Esophagus squamous epithelium (tissue), 5 donors: ENCODE measurements around the gene SH3BP5. TPM values are rescaled to one million over a fixed set of nuclear protein-coding genes. Genes with fewer than 3 reads are reported as not detected.

Experiments
- DNase-seq: peaks from one replicate; lab custom pipeline; 2025; lab: John Stamatoyannopoulos, UW
- H3K27ac ChIP-seq, 4 donors: fragments of 200-600 bp; sonication (generic); one replicate each; pipeline ENCODE4 v1.5.1; 2016 to 2019; ENCODE audit warnings: mild to moderate bottlenecking in 1 of 4
- H3K27me3 ChIP-seq, 4 donors: fragments of 200-600 bp; sonication (generic); 1 replicate in 3 of 4; 2 replicates in 1 of 4; pipeline versions ENCODE4 v1.5.1 to v1.6.0; 2017 to 2021; ENCODE audit warnings: antibody characterized with exemption in 1 of 4
- H3K36me3 ChIP-seq, 3 donors: fragments of 200-600 bp; sonication (generic); one replicate each; pipeline ENCODE4 v1.5.1; 2016 to 2019
- H3K4me1 ChIP-seq, 3 donors: fragments of 200-600 bp; sonication (generic); one replicate each; pipeline ENCODE4 v1.5.1; 2017 to 2019
- H3K4me3 ChIP-seq, 4 donors: fragments of 200-600 bp; sonication (generic); 1 replicate in 3 of 4; 2 replicates in 1 of 4; pipeline ENCODE4 v1.5.1; 2016 to 2019; ENCODE audit warnings: mild to moderate bottlenecking in 2 of 4, moderate library complexity in 1 of 4
- H3K9me3 ChIP-seq, 3 donors: fragments of 200-600 bp; sonication (generic); one replicate each; pipeline ENCODE4 v1.5.1; 2016 to 2019
- CTCF ChIP-seq, 6 experiments: fragments of 450-650 bp in 4 of 6; fragments of 200-600 bp in 2 of 6; sonication (generic) in 2 of 6; IDR thresholded peaks; one replicate each; pipeline ENCODE4 v1.5.1; 2016 to 2019; ENCODE audit warnings: antibody characterized with exemption in 6 of 6, mild to moderate bottlenecking in 4 of 6, moderate library complexity in 4 of 6
- POLR2A ChIP-seq, 4 donors: fragments of 450-650 bp; IDR thresholded peaks; one replicate each; pipeline ENCODE4 v1.6.1; 2017; ENCODE audit warnings: antibody characterized with exemption in 4 of 4, mild to moderate bottlenecking in 4 of 4, moderate library complexity in 3 of 4
- WGBS, 2 donors: methylation state at CpG; one replicate each; pipeline ENCODE4 v1.1.5; 2018; 5-methylcytosine and 5-hydroxymethylcytosine counted together
- intact Hi-C: fragments of 100-400 bp; cut with DNase I; formaldehyde crosslinking; loops from one replicate; pipeline ENCODE4 v1.15.0; 2022
- total RNA-seq, 4 donors: library from RNA; depleted of rRNA; stranded (reverse); fragments of >200 nt; gene quantifications; one replicate each; pipeline ENCODE4 v1.1.0, GENCODE V29; 2016
- donor health status: DM: yes; HTN: yes; CAD: no.

Gene SH3BP5
- total RNA-seq, 4 donors from 2014 or later, result 8.5 to 33.8 (median 18.0) TPM

GRCh38 chr3:15258720-15259119, 73.7 kb downstream of the SH3BP5 start:
- no peak overlapping the region for H3K4me3 ChIP-seq
- 100% methylated on average over 3 of the region's 7 CpGs; no CpG with 5 or more reads in 1 of the 2 donors for whole genome bisulfite sequencing, 2 donors
- intact Hi-C loops, result no loop called here
- DNase-seq, result no peak
- H3K27ac ChIP-seq, result no peak overlapping the region
- H3K27me3 ChIP-seq, result no peaks in the 10 kb centered on the region
- TF ChIP-seq POLR2A (IDR thresholded peaks at IDR 0.05) (no peak), CTCF (IDR thresholded peaks at IDR 0.05) (no peak)
- H3K4me1 ChIP-seq, result peaks cover 0 to 10% (median 3%) of the 10 kb centered on the region in 3 donors
- no peaks in the 10 kb centered on the region for H3K9me3 ChIP-seq
- H3K36me3 ChIP-seq, result peaks cover 16 to 87% (median 17%) of the 10 kb centered on the region in 3 donors

GRCh38 chr3:15256861-15257341, 75.5 kb downstream of the SH3BP5 start:
- no peaks in the 10 kb centered on the region for H3K9me3 ChIP-seq
- H3K4me3 ChIP-seq, result no peak overlapping the region
- WGBS, 2 donors, result 74 to 84% methylated on average over 2 to 5 of the region's 8 CpGs
- TF ChIP-seq POLR2A (IDR thresholded peaks at IDR 0.05), result no peak
- no peak for TF ChIP-seq CTCF (IDR thresholded peaks at IDR 0.05)
- intact Hi-C loops, result no loop called here
- H3K4me1 ChIP-seq, result peaks cover 0 to 9% (median 3%) of the 10 kb centered on the region in 3 donors
- DNase-seq, result no peak
- H3K27ac ChIP-seq, result no peak overlapping the region
- peaks cover 16 to 100% (median 17%) of the 10 kb centered on the region in 3 donors for H3K36me3 ChIP-seq
- no peaks in the 10 kb centered on the region for H3K27me3 ChIP-seq

GRCh38 chr3:15255215-15255614, 77.2 kb downstream of the SH3BP5 start:
- intact Hi-C loops, result no loop called here
- H3K4me3 ChIP-seq, result no peak overlapping the region
- H3K27me3 ChIP-seq, result no peaks in the 10 kb centered on the region
- H3K36me3 ChIP-seq, result peaks cover 16 to 100% (median 29%) of the 10 kb centered on the region in 3 donors
- no peak overlapping the region for H3K27ac ChIP-seq
- H3K4me1 ChIP-seq, result no peaks in the 10 kb centered on the region
- DNase-seq, result no peak
- WGBS, 2 donors, result 100% methylated on average over 2 of the region's 2 CpGs
- H3K9me3 ChIP-seq, result no peaks in the 10 kb centered on the region
- TF ChIP-seq POLR2A (IDR thresholded peaks at IDR 0.05), result no peak
- TF ChIP-seq CTCF (IDR thresholded peaks at IDR 0.05), result no peak

- DNase-seq, result no peak
- intact Hi-C loops, result no loop called here
- TF ChIP-seq CTCF (IDR thresholded peaks at IDR 0.05), result no peak
- TF ChIP-seq POLR2A (IDR thresholded peaks at IDR 0.05), result no peak
- peaks cover 8 to 100% (median 44%) of the 10 kb centered on the region in 3 donors for H3K36me3 ChIP-seq
- no peak overlapping the region for H3K27ac ChIP-seq
- no peaks in the 10 kb centered on the region for H3K9me3 ChIP-seq
- H3K4me1 ChIP-seq, result no peaks in the 10 kb centered on the region
- no peaks in the 10 kb centered on the region for H3K27me3 ChIP-seq
- no peak overlapping the region for H3K4me3 ChIP-seq
- WGBS, 2 donors, result 63 to 82% methylated on average over 7 of the region's 7 CpGs
These were observed 79.2 kb downstream of the SH3BP5 start for GRCh38 chr3:15253023-15253697.

- 90 to 91% methylated on average over 2 of the region's 2 CpGs for WGBS, 2 donors
- Histone ChIP-seq H3K36me3 (peaks cover 0 to 100% (median 43%) of the 10 kb centered on the region in 3 donors), H3K4me1 (no peaks in the 10 kb centered on the region), H3K27me3 (no peaks in the 10 kb centered on the region), H3K4me3 (no peak overlapping the region), H3K27ac (no peak overlapping the region), H3K9me3 (no peaks in the 10 kb centered on the region)
- no peak for TF ChIP-seq CTCF (IDR thresholded peaks at IDR 0.05)
- TF ChIP-seq POLR2A (IDR thresholded peaks at IDR 0.05), result no peak
- DNase-seq, result no peak
- intact Hi-C loops, result no loop called here
These were observed 86.2 kb downstream of the SH3BP5 start for GRCh38 chr3:15246186-15246585.
